ENCODE data around the gene EPB41L4B. TPM values are rescaled to one million over a fixed set of nuclear protein-coding genes. Genes with fewer than 3 reads are reported as not detected.
A peak's percentile ranks its signal among the peaks of the same experiment; 100 is the strongest.

The EPB41L4B gene
- total and polyA plus RNA-seq, 2 of the 13 experiments (the other 11 are each of a cell fraction or from before 2014, with no cell fraction given) = 17.6 to 22.1 TPM

DNA sequence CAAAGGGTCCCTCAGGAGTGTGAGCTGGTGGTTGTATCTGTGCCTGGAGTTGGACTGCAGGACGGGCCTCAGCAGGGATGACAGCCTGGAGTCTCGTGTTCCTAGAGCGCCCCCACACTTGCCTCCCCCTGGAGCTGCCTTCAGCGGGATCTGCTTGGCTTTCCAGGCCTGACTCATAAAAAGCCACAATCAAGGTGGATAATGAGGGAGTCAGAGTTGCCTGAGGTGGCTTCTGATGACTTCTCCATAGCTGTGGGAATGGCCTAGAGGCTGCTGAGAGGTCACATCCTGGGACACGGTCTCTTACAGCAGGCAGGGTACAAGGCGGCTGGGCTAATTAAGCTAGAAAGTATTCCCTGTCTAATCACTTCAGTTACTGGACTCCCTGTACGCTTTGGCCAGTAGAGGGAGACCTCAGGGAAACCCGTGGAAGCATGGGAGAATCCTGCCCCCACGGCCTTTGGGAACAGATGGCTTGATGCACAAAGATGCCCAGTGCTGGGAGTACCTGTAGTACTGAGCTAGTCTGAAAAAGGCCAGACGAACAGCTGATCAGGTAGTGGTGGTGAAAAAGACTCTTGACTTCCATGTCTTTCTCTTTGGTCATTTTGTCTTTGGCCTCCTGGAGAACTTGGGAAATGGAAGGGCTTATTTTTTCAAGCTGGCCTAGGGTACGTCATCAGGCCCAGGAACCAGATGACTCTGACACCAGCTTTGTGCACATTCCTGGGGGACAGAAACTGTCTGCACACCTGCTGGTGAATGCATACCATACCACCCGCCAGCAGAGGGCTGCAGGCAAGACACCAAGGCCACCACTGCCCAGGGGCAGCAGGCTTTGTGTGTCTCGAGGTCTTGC, 137.7 kb downstream of the EPB41L4B start (continued):
- no peak for TF ChIP-seq TEF (CRISPR knock-in tag; IDR thresholded peaks at IDR 0.05)
- TF ChIP-seq SMC3 (IDR thresholded peaks at IDR 0.05; ENCODE audit: low read length) = peak; percentile 48
- TF ChIP-seq ZNF629 (CRISPR knock-in tag; conservative IDR thresholded peaks at IDR 0.05) = 0 out of 2 replicates have a peak, but pooled peaks have one; percentile 5
- peak; percentile 48; the same call in 1 of the 2 replicates for TF ChIP-seq MTERF4 (CRISPR knock-in tag; IDR thresholded peaks at IDR 0.05)
- 0 out of 2 replicates have a peak, but pooled peaks have one; percentile 21 for TF ChIP-seq SMAD1 (CRISPR knock-in tag; IDR thresholded peaks at IDR 0.05; ENCODE audit: borderline replicate concordance, low read depth)
- TF ChIP-seq TEAD3 (CRISPR knock-in tag; optimal IDR thresholded peaks at IDR 0.05; ENCODE audit: borderline replicate concordance) = peak; percentile 98
- 0 out of 2 replicates have a peak, but pooled peaks have one; percentile 17 for TF ChIP-seq ZFP90 (CRISPR knock-in tag; IDR thresholded peaks at IDR 0.05; ENCODE audit: borderline replicate concordance)
- peak; percentile 21; the same call in 1 of the 2 replicates for TF ChIP-seq TAF1 (CRISPR knock-in tag; IDR thresholded peaks at IDR 0.05)
- TF ChIP-seq ZSCAN22 (CRISPR knock-in tag; IDR thresholded peaks at IDR 0.05) = no peak
- peak; percentile 34; the same call in 1 of the 2 replicates for TF ChIP-seq ZNF768 (CRISPR knock-in tag; IDR thresholded peaks at IDR 0.05)
- peak; percentile 52; the same call in 1 of the 2 replicates for TF ChIP-seq ZNF782 (CRISPR knock-in tag; IDR thresholded peaks at IDR 0.05; ENCODE audit: borderline replicate concordance)
- TF ChIP-seq, protein P1, sequence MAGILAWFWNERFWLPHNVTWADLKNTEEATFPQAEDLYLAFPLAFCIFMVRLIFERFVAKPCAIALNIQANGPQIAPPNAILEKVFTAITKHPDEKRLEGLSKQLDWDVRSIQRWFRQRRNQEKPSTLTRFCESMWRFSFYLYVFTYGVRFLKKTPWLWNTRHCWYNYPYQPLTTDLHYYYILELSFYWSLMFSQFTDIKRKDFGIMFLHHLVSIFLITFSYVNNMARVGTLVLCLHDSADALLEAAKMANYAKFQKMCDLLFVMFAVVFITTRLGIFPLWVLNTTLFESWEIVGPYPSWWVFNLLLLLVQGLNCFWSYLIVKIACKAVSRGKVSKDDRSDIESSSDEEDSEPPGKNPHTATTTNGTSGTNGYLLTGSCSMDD (CRISPR knock-in tag; IDR thresholded peaks at IDR 0.05) = no peak
- no peak for TF ChIP-seq PRMT3 (CRISPR knock-in tag; IDR thresholded peaks at IDR 0.05; ENCODE audit: borderline replicate concordance, low read depth)
- no peak for TF ChIP-seq ZNF703 (CRISPR knock-in tag; IDR thresholded peaks at IDR 0.05; ENCODE audit: borderline replicate concordance)
- peak; percentile 88; the same call in 1 of the 2 replicates for TF ChIP-seq TGIF2 (CRISPR knock-in tag; IDR thresholded peaks at IDR 0.05)
- peak; percentile 27; the same call in 1 of the 2 replicates for TF ChIP-seq MYC (CRISPR knock-in tag; IDR thresholded peaks at IDR 0.05; ENCODE audit: borderline replicate concordance)
- TF ChIP-seq ZZZ3 (CRISPR knock-in tag; IDR thresholded peaks at IDR 0.05; ENCODE audit: borderline replicate concordance) = 0 out of 2 replicates have a peak, but pooled peaks have one; percentile 33
- TF ChIP-seq EHMT2 (IDR thresholded peaks at IDR 0.05; ENCODE audit: borderline replicate concordance, low read depth, low read length) = peak; percentile 30; the same call in 1 of the 2 replicates
- no peak for TF ChIP-seq ZHX1 (CRISPR knock-in tag; IDR thresholded peaks at IDR 0.05; ENCODE audit: low read depth)
- TF ChIP-seq TSC22D2 (CRISPR knock-in tag; IDR thresholded peaks at IDR 0.05; ENCODE audit: borderline replicate concordance) = 0 out of 2 replicates have a peak, but pooled peaks have one; percentile 14
- TF ChIP-seq YY1 (IDR thresholded peaks at IDR 0.05; ENCODE audit: insufficient read depth, insufficient replicate concordance, low read depth, low read length) = peak; percentile 11
- peak; percentile 54 for TF ChIP-seq U2AF1 (optimal IDR thresholded peaks at IDR 0.05; ENCODE audit: low read depth, low read length)
- TF ChIP-seq BRD4 (CRISPR knock-in tag; IDR thresholded peaks at IDR 0.05) = no peak

Data from HepG2 (cell line).